Muscle of leg (tissue), 11 donors: ENCODE measurements around the gene GOLGA8A. TPM values are rescaled to one million over a fixed set of nuclear protein-coding genes. Genes with fewer than 3 reads are reported as not detected.
"Not testable (repeated sequence)": the region's sequence is repeated elsewhere in the genome, so short reads cannot be mapped to it uniquely, and the experiment has no call there.

ENCODE experiments used
- DNase-seq: peaks from one replicate; pipeline ENCODE4 v3.0.0; 2013
- H3K27ac ChIP-seq: one replicate; pipeline ENCODE4 v1.5.1; 2013; ENCODE audit warnings: mild to moderate bottlenecking, low read length, control low read depth
- H3K27me3 ChIP-seq: one replicate; pipeline ENCODE4 v1.6.1; 2013; ENCODE audit warnings: low read length; ENCODE audit not compliant: control insufficient read depth, insufficient read depth
- H3K36me3 ChIP-seq: one replicate; pipeline ENCODE4 v1.6.1; 2013; ENCODE audit warnings: low read length; ENCODE audit not compliant: control insufficient read depth, insufficient read depth
- H3K4me1 ChIP-seq: one replicate; pipeline ENCODE4 v1.6.1; 2013; ENCODE audit warnings: low read length; ENCODE audit not compliant: control insufficient read depth, insufficient read depth
- H3K4me3 ChIP-seq: one replicate; pipeline ENCODE4 v1.5.1; 2013; ENCODE audit warnings: low read length, control low read depth
- H3K9me3 ChIP-seq: replicated peaks from 2 replicates; pipeline ENCODE4 v1.6.1; 2013; ENCODE audit warnings: low read depth, low read length; ENCODE audit not compliant: control insufficient read depth
- WGBS: methylation state at CpG from one replicate; pipeline ENCODE4 v1.1.5; 2013; ENCODE audit warnings: missing lambda C conversion rate; ENCODE audit not compliant: insufficient coverage; 5-methylcytosine and 5-hydroxymethylcytosine counted together
- polyA plus RNA-seq, 8 donors: library from polyadenylated mRNA; unstranded; fragments of 120-200 nt; gene quantifications; one replicate each; pipeline versions ENCODE4 v1.2.1 to v1.2.3, GENCODE V29; 2013; ENCODE audit warnings: inconsistent platforms in 1 of 8, low replicate concordance in 1 of 8; ENCODE audit not compliant: insufficient read length in 8 of 8, insufficient read depth in 1 of 8
- total RNA-seq: library from RNA; stranded (reverse); fragments of 120-200 nt; gene quantifications from one replicate; pipeline ENCODE4 v1.2.4, GENCODE V29; 2013

Gene GOLGA8A
- total and polyA plus RNA-seq, 9 donors, result 20.5 to 75.9 (median 57.5) TPM

GRCh38 chr15:34420953-34421352, 16.7 kb downstream of the GOLGA8A start:
- DNase-seq, H3K27me3 ChIP-seq, H3K4me1 ChIP-seq, H3K4me3 ChIP-seq, H3K27ac ChIP-seq, H3K9me3 ChIP-seq, H3K36me3 ChIP-seq: not testable (repeated sequence)
- WGBS, result 92% methylated on average over 2 of the region's 11 CpGs

DNA sequence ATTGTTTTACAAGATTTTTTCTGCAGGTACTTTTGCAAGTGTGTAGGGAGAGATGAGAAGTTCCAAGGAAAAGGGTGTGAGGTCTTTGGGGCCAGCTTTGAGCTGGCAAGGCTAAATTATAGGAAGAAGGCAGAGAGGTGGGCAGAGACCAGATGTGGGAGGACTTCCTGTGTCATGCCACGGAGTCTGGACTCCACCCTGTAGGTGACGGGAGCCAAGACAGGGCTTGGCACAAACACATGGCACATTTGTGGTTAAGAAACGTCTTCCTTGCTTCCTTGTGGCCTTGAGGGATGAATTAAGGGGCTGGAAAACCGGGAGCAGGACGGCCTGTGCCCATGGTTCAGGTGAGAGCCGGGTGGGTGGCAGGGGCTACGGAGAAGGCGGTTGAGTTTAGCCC, 19.2 kb downstream of the GOLGA8A start:
- not testable (repeated sequence) for H3K9me3 ChIP-seq, H3K4me1 ChIP-seq, H3K27ac ChIP-seq, H3K4me3 ChIP-seq, H3K27me3 ChIP-seq, H3K36me3 ChIP-seq, DNase-seq
- 84% methylated on average over 6 of the region's 8 CpGs for WGBS

DNA sequence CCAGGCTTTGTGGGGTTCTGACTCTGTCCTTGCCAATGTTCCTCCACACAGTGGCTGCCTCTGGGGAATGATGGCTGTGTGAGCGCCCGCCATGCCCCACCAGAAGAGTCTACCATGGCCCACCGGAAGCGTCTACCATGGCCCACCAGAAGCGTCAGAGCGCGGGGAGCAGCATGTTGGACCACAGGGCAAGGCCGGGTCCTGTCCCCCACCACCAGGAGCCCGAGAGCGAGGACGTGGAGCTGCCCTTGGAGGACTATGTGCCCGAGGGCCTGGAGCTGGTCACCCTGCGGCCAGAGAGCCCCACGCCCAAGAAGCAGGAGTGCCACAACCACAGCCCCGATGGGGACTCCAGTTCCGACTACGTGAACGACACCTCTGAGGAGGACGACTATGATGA, 28.1 kb downstream of the GOLGA8A start:
- H3K9me3 ChIP-seq, H3K36me3 ChIP-seq, H3K4me3 ChIP-seq, H3K27me3 ChIP-seq, H3K4me1 ChIP-seq, H3K27ac ChIP-seq, DNase-seq: not testable (repeated sequence)
- WGBS, result no CpG with 5 or more reads among the region's 19 CpGs

DNA sequence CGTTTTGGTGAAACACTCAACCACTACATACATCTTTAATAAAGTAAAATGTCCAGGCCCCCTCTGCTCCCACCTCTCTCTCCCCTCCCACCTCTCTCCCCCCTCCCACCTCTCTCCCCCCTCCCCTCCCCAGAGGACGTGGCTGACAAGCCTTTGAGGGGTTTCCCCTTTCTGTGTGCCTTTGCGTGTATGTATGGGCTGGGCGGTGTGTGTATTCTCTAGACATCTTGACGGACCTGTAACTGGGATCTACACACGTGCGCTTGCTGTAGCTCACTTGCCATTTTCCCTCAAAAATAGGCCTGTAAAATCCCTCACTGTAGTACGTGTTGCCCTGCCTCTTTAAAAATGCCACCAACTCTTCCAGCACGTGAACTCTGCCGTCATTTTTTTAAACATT, 28.6 kb downstream of the GOLGA8A start:
- H3K27ac ChIP-seq, result not testable (repeated sequence)

DNA sequence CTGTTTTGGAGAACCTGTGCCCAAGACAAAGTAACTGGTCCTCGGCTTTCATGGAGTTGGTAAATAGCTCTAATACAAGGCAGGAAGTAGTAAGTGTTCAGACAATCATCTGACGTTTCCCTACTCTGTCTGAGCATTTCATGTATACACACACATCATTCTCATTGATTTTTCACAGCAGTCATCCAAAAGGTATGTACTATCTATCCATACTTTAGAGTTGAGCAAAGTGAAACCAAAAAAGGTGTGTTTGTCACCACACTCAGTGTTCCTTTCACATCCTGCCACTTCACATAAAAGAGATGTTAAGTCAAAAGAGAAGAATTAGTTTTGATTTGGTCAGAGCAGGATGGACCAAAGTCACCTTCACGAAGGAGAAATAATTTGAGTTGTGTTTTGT, 33.7 kb downstream of the GOLGA8A start:
- not testable (repeated sequence) for H3K27ac ChIP-seq, H3K4me3 ChIP-seq, H3K36me3 ChIP-seq, H3K9me3 ChIP-seq, H3K4me1 ChIP-seq, DNase-seq, H3K27me3 ChIP-seq
- WGBS, result no CpG with 5 or more reads among the region's 3 CpGs

More for the DNA sequence above, 28.6 kb downstream of the GOLGA8A start:
- H3K36me3 ChIP-seq, H3K9me3 ChIP-seq, H3K4me3 ChIP-seq, H3K4me1 ChIP-seq, H3K27me3 ChIP-seq, DNase-seq: not testable (repeated sequence)
- no CpG with 5 or more reads among the region's 10 CpGs for WGBS

DNA sequence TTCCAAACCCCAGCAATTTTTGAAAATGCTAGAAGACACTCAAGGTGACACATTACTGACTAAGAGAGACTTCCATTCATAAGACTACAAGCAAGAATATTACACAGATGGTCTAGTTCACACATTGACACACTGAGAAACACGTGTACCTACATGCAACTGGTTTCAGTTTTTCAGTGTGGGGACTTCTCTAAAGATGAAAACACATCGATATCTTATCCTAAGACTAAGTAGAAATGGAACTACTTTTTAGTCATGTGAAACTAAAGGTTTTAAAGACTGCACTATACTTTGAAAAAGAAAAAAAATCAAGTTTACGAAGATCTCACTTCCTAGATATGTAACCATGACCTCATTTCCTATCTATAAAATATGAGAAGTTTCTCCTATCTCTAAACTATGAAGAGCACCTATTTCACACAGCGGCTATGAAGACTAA, 34.4 kb downstream of the GOLGA8A start:
- not testable (repeated sequence) for DNase-seq, H3K9me3 ChIP-seq, H3K4me3 ChIP-seq, H3K27me3 ChIP-seq, H3K36me3 ChIP-seq, H3K4me1 ChIP-seq, H3K27ac ChIP-seq
- no CpG with 5 or more reads among the region's 4 CpGs for WGBS

- H3K27me3 ChIP-seq, DNase-seq, H3K36me3 ChIP-seq, H3K27ac ChIP-seq, H3K4me1 ChIP-seq, H3K9me3 ChIP-seq, H3K4me3 ChIP-seq: not testable (repeated sequence)
- WGBS, result no CpG with 5 or more reads among the region's 6 CpGs
These were observed 39.9 kb downstream of the GOLGA8A start for GRCh38 chr15:34397637-34398259.

DNA sequence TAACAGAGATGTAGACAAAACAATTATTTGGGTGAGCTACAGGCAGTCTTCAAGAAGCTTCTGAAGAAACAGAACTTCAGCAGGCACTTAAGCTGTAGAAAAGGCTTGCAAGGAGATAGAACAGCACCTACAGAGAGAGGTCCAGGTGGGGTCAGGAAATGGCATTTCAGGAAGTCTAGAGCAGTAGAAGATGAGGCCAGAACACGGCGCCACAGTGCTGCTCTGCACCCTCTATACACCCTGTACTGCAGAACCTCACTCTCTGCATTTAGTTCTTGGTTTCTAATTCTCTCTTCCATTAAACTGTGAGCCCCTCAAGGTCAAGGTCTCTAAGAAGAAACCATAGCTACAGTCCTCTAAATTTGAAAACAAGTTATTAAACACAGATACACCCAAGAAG, 44.6 kb downstream of the GOLGA8A start:
- H3K9me3 ChIP-seq, H3K36me3 ChIP-seq, H3K4me1 ChIP-seq, H3K4me3 ChIP-seq, DNase-seq, H3K27me3 ChIP-seq, H3K27ac ChIP-seq: not testable (repeated sequence)
- no CpG with 5 or more reads among the region's 2 CpGs for WGBS

DNA sequence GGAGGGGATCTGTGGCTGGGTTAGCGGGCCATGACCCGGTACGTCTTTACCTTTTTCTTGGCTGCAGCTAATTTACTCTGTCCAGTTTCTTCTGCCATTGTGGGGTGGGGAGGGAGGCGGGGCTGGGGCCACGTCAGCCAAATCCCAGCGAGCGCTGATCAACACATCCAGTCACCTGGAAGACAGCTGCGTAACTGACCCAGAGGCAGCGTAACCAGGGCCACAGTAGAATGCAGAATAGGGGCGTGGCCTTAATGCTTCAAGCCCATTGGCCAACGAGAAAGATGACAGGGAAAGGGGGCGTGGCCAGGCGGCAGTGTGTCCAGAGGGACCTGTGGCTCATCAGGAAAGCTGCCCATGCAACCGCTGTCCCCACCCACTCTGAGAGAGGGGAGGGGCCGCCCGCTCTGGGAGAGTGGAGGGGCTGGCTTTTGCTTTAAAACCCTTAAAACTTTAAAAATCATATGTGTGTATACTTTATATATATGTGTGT, 48.0 kb downstream of the GOLGA8A start:
- H3K27ac ChIP-seq, H3K4me1 ChIP-seq, H3K9me3 ChIP-seq, H3K27me3 ChIP-seq, DNase-seq, H3K36me3 ChIP-seq, H3K4me3 ChIP-seq: not testable (repeated sequence)
- WGBS, result no CpG with 5 or more reads among the region's 16 CpGs
